CD4-positive, alpha-beta memory T cell (primary cell): Measurements from ENCODE around the gene KRT79. TPM values are rescaled to one million over a fixed set of nuclear protein-coding genes. Genes with fewer than 3 reads are reported as not detected.
"Not testable (repeated sequence)": the region's sequence is repeated elsewhere in the genome, so short reads cannot be mapped to it uniquely, and the experiment has no call there.

Source experiments
- CTCF ChIA-PET: fragments of 350-600 bp; sonication (Branson Sonifier 250); formaldehyde crosslinking; loops from one replicate; lab custom pipeline; 2021; ENCODE audit warnings: inconsistent platforms; ENCODE audit not compliant: partially characterized antibody; lab: Charles Lee
- POLR2A ChIA-PET: fragments of 350-600 bp; sonication (Branson Sonifier 250); formaldehyde crosslinking; loops from one replicate; lab custom pipeline; 2021; ENCODE audit not compliant: partially characterized antibody; lab: Charles Lee
- DNase-seq, 5 donors: peaks; one replicate each; pipeline versions ENCODE4 v3.0.0 to v3.0.0-alpha.2; 2020 to 2022; ENCODE audit warnings: mixed read lengths in 1 of 5
- H3K27ac ChIP-seq: one replicate; pipeline ENCODE4 v1.7.0; 2013; ENCODE audit warnings: low read depth, low read length
- H3K27me3 ChIP-seq: 2 replicates; pipeline ENCODE4 v1.7.0; 2013; ENCODE audit warnings: mild to moderate bottlenecking, low read length, moderate library complexity; ENCODE audit not compliant: insufficient read depth
- H3K36me3 ChIP-seq: 2 replicates; pipeline ENCODE4 v1.7.0; 2013; ENCODE audit warnings: mild to moderate bottlenecking, low read length, moderate library complexity; ENCODE audit not compliant: insufficient read depth
- H3K4me1 ChIP-seq: 2 replicates; pipeline ENCODE4 v1.7.0; 2013; ENCODE audit warnings: mild to moderate bottlenecking, low read length, moderate library complexity; ENCODE audit not compliant: insufficient read depth
- H3K4me3 ChIP-seq, 2 donors: one replicate each; pipeline ENCODE4 v1.7.0; 2013; ENCODE audit warnings: low read length in 2 of 2, mild to moderate bottlenecking in 1 of 2
- H3K9me3 ChIP-seq, 2 donors: one replicate each; pipeline ENCODE4 v1.7.0; 2013; ENCODE audit warnings: low read length in 2 of 2, control low read depth in 1 of 2; ENCODE audit not compliant: control insufficient read depth in 1 of 2
- H3K27ac Mint-ChIP-seq, 7 donors: one replicate each; pipeline ENCODE4 v1.8.0; 2020 to 2021; ENCODE audit warnings: mixed read lengths in 7 of 7, mild to moderate bottlenecking in 6 of 7, inconsistent platforms in 3 of 7, moderate library complexity in 3 of 7
- H3K27me3 Mint-ChIP-seq, 2 donors: one replicate each; pipeline ENCODE4 v1.8.0; 2020 to 2021; ENCODE audit warnings: mixed read lengths in 2 of 2
- H3K36me3 Mint-ChIP-seq, 2 donors: one replicate each; pipeline ENCODE4 v1.8.0; 2020 to 2021; ENCODE audit warnings: mixed read lengths in 2 of 2, inconsistent platforms in 1 of 2, mild to moderate bottlenecking in 1 of 2
- H3K4me1 Mint-ChIP-seq, 4 donors: one replicate each; pipeline ENCODE4 v1.8.0; 2020 to 2021; ENCODE audit warnings: mixed read lengths in 4 of 4, mild to moderate bottlenecking in 1 of 4
- H3K4me3 Mint-ChIP-seq, 8 donors: one replicate each; pipeline ENCODE4 v1.8.0; 2020 to 2021; ENCODE audit warnings: mixed read lengths in 8 of 8, mild to moderate bottlenecking in 7 of 8, moderate library complexity in 6 of 8, inconsistent platforms in 3 of 8
- H3K9me3 Mint-ChIP-seq, 8 donors: one replicate each; pipeline ENCODE4 v1.8.0; 2020 to 2021; ENCODE audit warnings: mixed read lengths in 8 of 8, mild to moderate bottlenecking in 5 of 8, inconsistent platforms in 3 of 8, moderate library complexity in 1 of 8
- intact Hi-C: fragments of 100-400 bp; cut with micrococcal nuclease; formaldehyde crosslinking; loops from one replicate; pipeline ENCODE4 v1.15.1; 2023
- polyA plus RNA-seq, 2 donors: library from polyadenylated mRNA; unstranded; fragments of 300-500 nt; fragmentation: Illumina TruSeq; gene quantifications; one replicate each; pipeline ENCODE4 v1.2.3, GENCODE V29; 2021
- total RNA-seq, 2 experiments: library from RNA; stranded (reverse); gene quantifications; one replicate each; pipeline ENCODE4 v1.2.3, GENCODE V29; 2021

Gene KRT79
- total and polyA plus RNA-seq, 4 experiments from 2014 or later: not detected

- Mint-ChIP-seq H3K27ac (no peak overlapping the region), H3K27me3 (peaks cover 5 to 11% of the 10 kb centered on the region in 2 donors), H3K4me1 (no peaks in the 10 kb centered on the region), H3K36me3 (no peaks in the 10 kb centered on the region), H3K4me3 (no peak overlapping the region), H3K9me3 (peaks cover 0 to 2% (median 0%) of the 10 kb centered on the region in 8 donors)
- H3K27ac ChIP-seq: no peak overlapping the region
- no peaks in the 10 kb centered on the region for H3K27me3 ChIP-seq
- DNase-seq: no peak
- no peaks in the 10 kb centered on the region for H3K4me1 ChIP-seq
- no peaks in the 10 kb centered on the region for H3K36me3 ChIP-seq
- no peak overlapping the region for H3K4me3 ChIP-seq
- intact Hi-C loops: no loop called here
- CTCF ChIA-PET: no interaction called here
- H3K9me3 ChIP-seq: no peaks in the 10 kb centered on the region
- POLR2A ChIA-PET: no interaction called here
These were observed 37.7 kb downstream of the KRT79 start for GRCh38 chr12:52796429-52796794.

DNA sequence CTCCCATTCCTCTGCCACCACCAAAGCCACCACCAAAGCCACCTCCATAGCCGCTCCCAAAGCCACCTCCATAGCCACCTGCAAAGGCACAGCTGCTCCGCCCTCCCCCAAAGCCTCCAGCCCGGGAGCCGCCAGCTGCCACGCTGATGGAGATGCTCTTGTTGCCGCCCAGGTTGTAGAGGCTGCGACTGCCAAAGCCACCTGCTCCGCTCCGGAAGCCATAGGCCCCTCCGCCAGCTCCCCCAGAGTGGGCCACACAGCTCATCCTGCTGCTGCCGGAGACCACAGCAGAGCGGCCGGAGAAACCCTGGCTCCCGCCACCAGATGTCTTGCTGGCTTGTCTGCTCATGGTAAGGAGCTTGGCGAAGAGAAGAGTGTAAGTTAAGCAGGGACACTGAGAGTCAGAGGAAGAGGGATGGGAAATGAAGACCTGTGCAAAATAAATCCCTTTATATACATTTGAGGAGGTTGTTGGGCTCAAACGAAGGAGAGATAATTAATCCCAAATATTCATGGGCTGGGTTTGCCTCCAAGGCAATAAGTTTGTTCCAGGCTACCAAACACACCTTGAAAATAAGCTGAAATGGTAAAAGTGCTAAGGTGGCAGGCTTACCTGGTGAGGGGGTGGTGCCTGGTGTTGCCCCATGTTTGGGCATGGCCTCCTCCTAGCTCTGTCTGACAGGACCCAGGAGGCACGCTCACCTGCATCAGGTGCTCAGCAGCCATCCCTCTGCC is 38.2 kb downstream of the KRT79 start, which contains the start of gene KRT3:
KRT3 (minus strand) TSS at position 424 of the 735 bp plus-strand sequence; CDS start at position 349, 75 bp downstream.
- H3K36me3 ChIP-seq: no peaks in the 10 kb centered on the region
- ChIA-PET CTCF (no interaction called here), POLR2A (no interaction called here)
- H3K27ac ChIP-seq: no peak within 1 kb of the TSS
- Mint-ChIP-seq H3K36me3 (no peaks in the 10 kb centered on the region), H3K27me3 (peaks cover 6 to 11% of the 10 kb centered on the region in 2 donors), H3K4me1 (no peaks in the 10 kb centered on the region), H3K9me3 (peaks cover 0 to 2% (median 0%) of the 10 kb centered on the region in 8 donors), H3K27ac (peak within 1 kb of the TSS in 1 of 7 donors; percentile 7), H3K4me3 (peak within 1 kb of the TSS in 1 of 8 donors; percentile 32)
- no peaks in the 10 kb centered on the region for H3K9me3 ChIP-seq
- no peak within 1 kb of the TSS for H3K4me3 ChIP-seq
- intact Hi-C loops: no loop called here
- H3K27me3 ChIP-seq: no peaks in the 10 kb centered on the region
- DNase-seq: no peak
- H3K4me1 ChIP-seq: no peaks in the 10 kb centered on the region

DNA sequence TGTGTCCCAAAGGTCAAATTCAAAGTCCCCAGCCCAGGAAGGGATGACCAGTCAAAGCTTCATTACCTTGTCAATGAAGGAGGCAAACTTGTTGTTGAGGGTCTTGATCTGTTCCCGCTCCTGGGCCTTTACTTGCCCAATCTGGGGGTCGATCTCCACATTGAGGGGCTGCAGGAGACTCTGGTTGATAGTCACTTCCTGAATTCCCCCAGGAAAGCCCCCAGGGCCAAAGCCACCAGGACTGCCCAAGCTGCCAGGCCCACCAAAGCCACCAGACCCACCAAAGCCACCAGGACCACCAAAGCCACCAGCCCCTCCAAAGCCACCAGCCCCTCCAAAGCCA is 38.8 kb downstream of the KRT79 start:
- H3K36me3 ChIP-seq, POLR2A ChIA-PET, H3K27me3 ChIP-seq, H3K27ac Mint-ChIP-seq, CTCF ChIA-PET, H3K36me3 Mint-ChIP-seq, DNase-seq, H3K9me3 ChIP-seq, H3K4me3 ChIP-seq, intact Hi-C loops, H3K9me3 Mint-ChIP-seq, H3K4me1 ChIP-seq, H3K27ac ChIP-seq, H3K4me1 Mint-ChIP-seq: not testable (repeated sequence)
- H3K4me3 Mint-ChIP-seq: peak overlapping the region in 1 of 8 donors; percentile 32
- H3K27me3 Mint-ChIP-seq: peaks cover 11 to 16% of the 10 kb centered on the region in 2 donors

GRCh38 chr12:52794479-52795331 is 39.4 kb downstream of the KRT79 start:
- H3K27me3 Mint-ChIP-seq: peaks cover 15 to 19% of the 10 kb centered on the region in 2 donors
- Histone ChIP-seq H3K27ac (no peak overlapping the region), H3K4me1 (no peaks in the 10 kb centered on the region), H3K36me3 (no peaks in the 10 kb centered on the region), H3K4me3 (no peak overlapping the region), H3K27me3 (no peaks in the 10 kb centered on the region), H3K9me3 (no peaks in the 10 kb centered on the region)
- ChIA-PET CTCF (interaction anchor here (0.9 to 1.4 kb wide), 2 partner anchors 76 to 85 kb away, joined by 3 read pairs; no protein-coding TSS in a partner anchor), POLR2A (no interaction called here)
- H3K36me3 Mint-ChIP-seq: no peaks in the 10 kb centered on the region
- H3K4me1 Mint-ChIP-seq: peaks cover 0 to 9% (median 2%) of the 10 kb centered on the region in 4 donors
- H3K4me3 Mint-ChIP-seq: no peak overlapping the region
- H3K9me3 Mint-ChIP-seq: peaks cover 0 to 2% (median 0%) of the 10 kb centered on the region in 8 donors
- DNase-seq: no peak
- intact Hi-C loops: no loop called here
- H3K27ac Mint-ChIP-seq: no peak overlapping the region

DNA sequence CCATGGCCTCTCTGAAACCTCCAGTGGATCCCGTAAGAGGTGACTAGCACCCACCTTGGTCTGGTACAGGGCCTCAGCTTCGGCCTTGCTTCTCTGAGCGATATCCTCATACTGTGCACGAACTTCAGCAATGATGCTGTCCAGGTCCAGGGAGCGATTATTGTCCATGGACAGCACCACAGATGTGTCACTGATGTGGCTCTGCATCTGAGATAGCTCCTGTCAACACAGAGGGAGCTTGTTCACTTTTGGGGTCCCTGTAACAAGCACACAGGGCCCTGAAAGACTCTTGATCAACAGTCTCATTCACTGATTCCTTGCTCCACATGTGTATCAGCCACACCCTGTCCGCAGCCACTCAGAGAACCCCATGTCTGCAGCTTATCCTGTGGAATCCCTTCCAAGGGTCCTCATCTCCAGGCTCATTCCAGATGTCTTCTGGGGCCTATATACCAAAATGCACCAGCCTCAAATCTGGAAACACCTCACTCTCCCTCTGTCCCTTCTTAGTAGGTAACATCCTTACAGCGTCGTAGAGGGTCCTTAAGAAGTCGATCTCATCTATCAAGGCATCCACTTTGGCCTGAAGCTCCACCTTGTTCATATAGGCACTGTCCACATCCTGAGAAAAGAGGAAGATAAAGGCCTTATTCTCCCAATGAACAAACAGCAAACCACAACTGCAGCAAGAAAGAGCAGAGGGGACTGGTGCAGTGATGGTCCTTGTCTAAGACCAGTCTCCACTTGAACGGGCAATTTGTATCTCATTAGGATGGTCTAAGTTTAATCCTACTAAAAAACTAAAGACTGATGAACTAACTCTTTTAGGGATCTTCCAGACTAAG is 41.7 kb downstream of the KRT79 start:
- no peak overlapping the region for H3K4me3 Mint-ChIP-seq
- H3K36me3 ChIP-seq: no peaks in the 10 kb centered on the region
- no peaks in the 10 kb centered on the region for H3K9me3 ChIP-seq
- no peaks in the 10 kb centered on the region for H3K9me3 Mint-ChIP-seq
- DNase-seq: no peak
- H3K4me1 ChIP-seq: no peaks in the 10 kb centered on the region
- no peak overlapping the region for H3K4me3 ChIP-seq
- ChIA-PET CTCF (interaction anchor here (0.7 kb wide), 1 partner anchor 93 kb away, joined by 3 read pairs; no protein-coding TSS in a partner anchor), POLR2A (no interaction called here)
- H3K27me3 ChIP-seq: no peaks in the 10 kb centered on the region
- H3K27ac Mint-ChIP-seq: no peak overlapping the region
- H3K4me1 Mint-ChIP-seq: peaks cover 0 to 18% (median 3%) of the 10 kb centered on the region in 4 donors
- no peaks in the 10 kb centered on the region for H3K36me3 Mint-ChIP-seq
- intact Hi-C loops: no loop called here
- H3K27me3 Mint-ChIP-seq: peaks cover 23 to 31% of the 10 kb centered on the region in 2 donors
- H3K27ac ChIP-seq: no peak overlapping the region

DNA sequence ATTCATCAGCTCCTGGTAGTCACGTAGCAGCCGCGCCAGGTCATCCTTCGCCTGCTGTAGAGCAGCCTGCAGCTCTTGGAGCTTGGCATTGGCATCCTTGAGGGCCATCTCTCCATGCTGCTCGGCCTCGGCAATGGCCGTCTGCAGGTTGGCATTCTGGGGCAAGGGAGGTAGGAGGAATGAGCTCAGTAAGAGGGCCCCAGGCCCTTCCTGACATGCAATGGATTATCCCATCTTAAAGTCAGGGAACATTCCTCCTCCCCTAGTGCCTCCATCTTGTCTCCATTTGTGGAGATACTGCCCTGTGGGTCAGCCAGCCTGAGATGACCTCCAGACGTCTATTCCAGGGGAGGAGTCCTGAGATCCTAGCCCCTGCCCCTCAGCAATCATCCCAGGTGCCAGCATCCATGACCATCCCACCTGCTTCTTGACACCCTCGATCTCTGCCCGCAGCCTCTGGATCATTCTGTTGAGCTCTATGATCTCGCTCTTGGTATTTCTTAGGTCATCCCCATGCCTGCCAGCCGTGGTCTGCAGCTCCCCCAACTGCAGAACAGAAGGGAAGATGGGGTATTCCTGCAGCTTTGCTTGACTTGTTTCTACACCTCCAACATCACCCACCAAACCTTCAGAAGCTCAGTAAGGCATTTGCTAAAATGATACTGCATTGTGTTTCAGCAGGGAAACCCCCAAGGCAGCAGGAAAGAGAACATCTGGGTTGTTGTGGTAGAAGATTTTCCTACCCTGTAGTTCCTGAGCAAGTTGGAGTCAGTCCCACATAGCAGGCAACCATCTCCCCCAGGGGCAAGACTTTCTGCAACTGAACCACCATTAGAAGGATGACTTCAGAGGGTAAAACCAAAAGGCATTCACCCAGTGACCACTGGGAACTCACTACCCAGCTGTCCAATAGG is 42.6 kb downstream of the KRT79 start:
- Mint-ChIP-seq H3K4me3 (no peak overlapping the region), H3K9me3 (no peaks in the 10 kb centered on the region), H3K27ac (no peak overlapping the region), H3K27me3 (peaks cover 25 to 31% of the 10 kb centered on the region in 2 donors), H3K36me3 (no peaks in the 10 kb centered on the region), H3K4me1 (peaks cover 0 to 18% (median 4%) of the 10 kb centered on the region in 4 donors)
- CTCF ChIA-PET: interaction anchor here (0.7 kb wide), 2 partner anchors 94 to 206 kb away, joined by 3 read pairs; no protein-coding TSS in a partner anchor
- Histone ChIP-seq H3K4me1 (no peaks in the 10 kb centered on the region), H3K9me3 (no peaks in the 10 kb centered on the region), H3K36me3 (no peaks in the 10 kb centered on the region), H3K4me3 (no peak overlapping the region), H3K27ac (no peak overlapping the region), H3K27me3 (no peaks in the 10 kb centered on the region)
- DNase-seq: no peak
- intact Hi-C loops: no loop called here
- POLR2A ChIA-PET: no interaction called here
